Measurements from ENCODE around the gene MACROD2.

The MACROD2 gene

DNA sequence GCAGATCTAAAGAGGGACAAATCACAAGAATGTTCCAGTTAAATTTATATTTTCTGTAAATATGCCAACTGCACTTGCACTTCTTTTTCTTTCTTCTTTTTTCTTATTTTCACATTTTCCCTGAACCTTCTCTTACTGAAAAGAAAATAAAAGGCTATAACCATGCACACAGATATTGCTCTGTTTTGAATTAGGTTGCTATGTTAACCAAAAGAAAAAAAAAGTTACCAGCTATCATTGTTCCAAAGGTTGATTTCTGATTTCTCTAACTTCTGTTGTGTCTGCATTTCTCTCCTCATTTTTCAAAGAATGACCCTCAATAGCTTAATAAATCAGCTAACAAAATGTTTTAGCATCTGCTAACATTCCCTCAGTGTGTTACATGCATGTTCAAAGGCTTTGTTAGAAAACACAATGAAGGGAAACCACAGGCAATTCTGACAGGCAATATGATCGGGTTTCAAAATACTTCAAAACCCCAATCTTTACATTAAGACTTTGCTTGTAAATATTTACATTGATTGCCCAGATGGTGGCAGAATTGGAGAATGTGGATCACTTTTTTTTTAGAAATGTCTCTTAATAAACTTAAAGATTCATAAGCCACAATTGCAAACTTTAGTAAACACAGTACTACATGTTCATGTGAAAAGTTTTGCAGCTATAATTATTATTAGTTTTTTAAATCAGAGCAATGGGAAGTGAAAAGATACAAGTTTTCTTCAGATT lies 1270.4 kb downstream of the MACROD2 start:
- TF ChIP-seq, protein P1, sequence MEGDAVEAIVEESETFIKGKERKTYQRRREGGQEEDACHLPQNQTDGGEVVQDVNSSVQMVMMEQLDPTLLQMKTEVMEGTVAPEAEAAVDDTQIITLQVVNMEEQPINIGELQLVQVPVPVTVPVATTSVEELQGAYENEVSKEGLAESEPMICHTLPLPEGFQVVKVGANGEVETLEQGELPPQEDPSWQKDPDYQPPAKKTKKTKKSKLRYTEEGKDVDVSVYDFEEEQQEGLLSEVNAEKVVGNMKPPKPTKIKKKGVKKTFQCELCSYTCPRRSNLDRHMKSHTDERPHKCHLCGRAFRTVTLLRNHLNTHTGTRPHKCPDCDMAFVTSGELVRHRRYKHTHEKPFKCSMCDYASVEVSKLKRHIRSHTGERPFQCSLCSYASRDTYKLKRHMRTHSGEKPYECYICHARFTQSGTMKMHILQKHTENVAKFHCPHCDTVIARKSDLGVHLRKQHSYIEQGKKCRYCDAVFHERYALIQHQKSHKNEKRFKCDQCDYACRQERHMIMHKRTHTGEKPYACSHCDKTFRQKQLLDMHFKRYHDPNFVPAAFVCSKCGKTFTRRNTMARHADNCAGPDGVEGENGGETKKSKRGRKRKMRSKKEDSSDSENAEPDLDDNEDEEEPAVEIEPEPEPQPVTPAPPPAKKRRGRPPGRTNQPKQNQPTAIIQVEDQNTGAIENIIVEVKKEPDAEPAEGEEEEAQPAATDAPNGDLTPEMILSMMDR (IDR thresholded peaks at IDR 0.05; ENCODE audit: insufficient read depth, low read depth, low read length, missing control alignments), result no peak
- H3K4me3 ChIP-seq (ENCODE audit: low read depth, low read length), result no peak overlapping the region
- peak; percentile 10 for DNase-seq (ENCODE audit: low read depth)

DNA sequence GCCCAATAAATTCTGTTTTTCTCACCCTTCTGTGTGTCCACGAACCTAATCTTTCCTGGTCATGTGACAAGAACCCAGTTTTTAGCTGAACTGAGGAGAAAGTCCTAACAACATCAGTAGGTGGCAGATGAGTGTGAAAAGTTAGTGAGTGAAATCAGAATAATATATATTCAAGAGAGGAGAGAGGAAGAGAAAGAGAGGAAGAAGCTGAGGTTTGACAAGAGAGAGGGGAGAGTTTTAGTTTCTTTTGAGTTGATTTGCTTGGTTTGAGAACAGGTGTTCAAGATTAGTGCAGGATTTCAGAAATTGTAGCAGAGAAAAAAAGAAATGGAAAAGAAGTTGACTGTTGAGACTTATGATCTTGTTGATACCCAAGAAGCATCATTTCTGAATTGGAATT lies 1272.6 kb downstream of the MACROD2 start:
- TF ChIP-seq, protein P1 (IDR thresholded peaks at IDR 0.05; ENCODE audit: insufficient read depth, low read depth, low read length, missing control alignments), result no peak
- peak; percentile 17 for DNase-seq (ENCODE audit: low read depth)
- H3K4me3 ChIP-seq (ENCODE audit: low read depth, low read length), result no peak overlapping the region

DNA sequence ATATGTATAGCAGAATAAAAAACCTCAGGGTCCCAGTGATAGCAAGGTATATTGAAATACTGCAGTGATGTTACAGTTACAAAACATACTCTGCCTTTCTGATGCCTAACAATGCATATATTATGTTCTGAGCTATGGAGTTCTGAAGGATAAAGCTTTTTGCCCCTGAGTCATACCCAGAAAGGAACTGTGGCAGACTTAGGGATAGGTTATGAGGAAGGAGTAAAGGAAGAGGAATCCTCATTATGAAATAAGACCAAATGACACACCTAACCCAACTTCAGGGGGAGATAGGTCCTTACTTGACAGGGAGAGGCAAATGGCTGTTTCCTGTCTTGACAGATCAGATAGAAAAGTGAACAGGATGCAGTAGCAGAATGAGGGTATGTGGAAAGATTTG lies 1282.7 kb downstream of the MACROD2 start:
- no peak for DNase-seq (ENCODE audit: low read depth)
- H3K4me3 ChIP-seq (ENCODE audit: low read depth, low read length), result no peak overlapping the region
- TF ChIP-seq, protein P1 (IDR thresholded peaks at IDR 0.05; ENCODE audit: insufficient read depth, low read depth, low read length, missing control alignments), result no peak

DNA sequence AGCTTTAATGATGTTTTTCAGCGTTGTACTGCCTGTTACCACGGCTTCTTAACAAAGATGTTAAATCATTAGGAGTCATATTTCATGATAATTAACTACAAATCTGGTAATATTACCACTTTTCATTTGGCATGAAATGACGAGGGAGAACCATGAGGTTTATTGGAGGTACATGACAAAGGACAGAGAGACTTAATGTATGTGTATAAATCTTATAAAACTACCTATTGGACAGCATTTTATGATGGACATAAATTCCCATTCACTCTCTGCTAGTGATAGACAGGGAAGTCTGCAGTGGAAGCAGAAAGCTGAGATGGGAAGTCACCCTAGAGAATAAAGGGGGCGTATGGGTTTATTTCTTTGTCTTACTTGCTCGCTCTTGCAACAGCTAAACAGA lies 1292.0 kb downstream of the MACROD2 start:
- TF ChIP-seq, protein P1 (IDR thresholded peaks at IDR 0.05; ENCODE audit: insufficient read depth, low read depth, low read length, missing control alignments), result no peak
- no peak for DNase-seq (ENCODE audit: low read depth)
- H3K4me3 ChIP-seq (ENCODE audit: low read depth, low read length), result no peak overlapping the region

DNA sequence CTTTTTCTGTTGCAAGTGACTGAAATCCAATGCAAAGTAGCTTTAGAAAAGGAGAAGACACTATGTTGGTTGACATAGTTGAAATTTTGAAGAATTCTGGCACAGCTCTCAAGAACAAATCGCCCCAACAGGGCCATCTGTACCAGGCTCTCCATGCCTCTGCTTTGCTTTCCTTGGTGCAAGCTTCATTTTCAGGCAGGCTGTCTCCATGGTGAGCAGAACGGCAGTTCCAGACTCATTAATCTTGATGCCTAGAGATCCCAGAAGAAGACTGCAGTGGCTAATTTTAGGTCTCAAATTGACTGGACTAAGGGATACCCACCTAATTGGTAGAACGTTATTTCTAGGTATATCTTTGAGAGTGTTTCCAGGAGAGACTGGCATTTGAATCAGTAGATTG lies 1292.8 kb downstream of the MACROD2 start:
- H3K4me3 ChIP-seq (ENCODE audit: low read depth, low read length), result no peak overlapping the region
- TF ChIP-seq, protein P1 (IDR thresholded peaks at IDR 0.05; ENCODE audit: insufficient read depth, low read depth, low read length, missing control alignments), result no peak
- DNase-seq (ENCODE audit: low read depth), result no peak

DNA sequence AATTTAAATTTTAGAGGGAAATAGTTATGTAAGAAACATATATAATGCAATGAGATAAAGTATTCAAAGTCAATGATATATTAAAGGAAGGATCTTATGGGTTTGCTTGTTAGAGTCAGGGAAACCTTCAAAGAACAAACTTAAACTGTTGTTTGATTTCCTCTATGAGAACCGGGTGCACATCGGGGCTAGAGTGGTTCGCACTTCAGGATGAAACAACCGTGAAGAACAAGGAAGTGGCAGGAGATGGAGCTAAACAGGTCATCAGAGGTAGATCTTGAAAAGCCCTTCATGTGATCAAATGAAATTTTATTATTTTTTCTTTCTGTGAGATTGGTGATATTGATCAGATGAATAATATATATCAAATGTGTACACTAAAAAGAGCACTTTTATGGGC lies 1294.0 kb downstream of the MACROD2 start:
- TF ChIP-seq, protein P1 (IDR thresholded peaks at IDR 0.05; ENCODE audit: insufficient read depth, low read depth, low read length, missing control alignments), result no peak
- no peak overlapping the region for H3K4me3 ChIP-seq (ENCODE audit: low read depth, low read length)
- DNase-seq (ENCODE audit: low read depth), result no peak

DNA sequence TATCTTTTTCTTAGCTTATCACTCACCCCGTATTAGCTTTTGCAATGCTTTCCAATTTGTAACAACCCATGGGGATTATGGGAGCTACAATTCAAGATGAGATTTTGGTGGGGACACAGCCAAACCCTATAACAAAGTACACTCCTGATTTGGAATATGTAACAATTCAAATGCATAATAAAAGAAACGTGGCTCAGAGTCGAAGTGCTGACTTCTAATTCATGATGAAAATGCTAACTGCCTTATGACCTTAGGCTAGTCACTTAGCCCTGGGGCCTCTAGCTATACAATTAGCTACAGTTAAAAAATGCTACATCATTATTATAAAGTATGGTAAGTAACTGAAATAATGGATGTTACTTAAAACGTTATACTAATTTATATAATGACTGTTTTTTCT lies 1297.1 kb downstream of the MACROD2 start:
- DNase-seq (ENCODE audit: low read depth), result no peak
- TF ChIP-seq, protein P1 (IDR thresholded peaks at IDR 0.05; ENCODE audit: insufficient read depth, low read depth, low read length, missing control alignments), result no peak
- H3K4me3 ChIP-seq (ENCODE audit: low read depth, low read length), result no peak overlapping the region
